ENCODE data around the gene SIK2. TPM values are rescaled to one million over a fixed set of nuclear protein-coding genes. Genes with fewer than 3 reads are reported as not detected.

Gene SIK2
- total and polyA plus RNA-seq, 2 donors from 2014 or later, result 6.4 to 40.1 TPM

DNA sequence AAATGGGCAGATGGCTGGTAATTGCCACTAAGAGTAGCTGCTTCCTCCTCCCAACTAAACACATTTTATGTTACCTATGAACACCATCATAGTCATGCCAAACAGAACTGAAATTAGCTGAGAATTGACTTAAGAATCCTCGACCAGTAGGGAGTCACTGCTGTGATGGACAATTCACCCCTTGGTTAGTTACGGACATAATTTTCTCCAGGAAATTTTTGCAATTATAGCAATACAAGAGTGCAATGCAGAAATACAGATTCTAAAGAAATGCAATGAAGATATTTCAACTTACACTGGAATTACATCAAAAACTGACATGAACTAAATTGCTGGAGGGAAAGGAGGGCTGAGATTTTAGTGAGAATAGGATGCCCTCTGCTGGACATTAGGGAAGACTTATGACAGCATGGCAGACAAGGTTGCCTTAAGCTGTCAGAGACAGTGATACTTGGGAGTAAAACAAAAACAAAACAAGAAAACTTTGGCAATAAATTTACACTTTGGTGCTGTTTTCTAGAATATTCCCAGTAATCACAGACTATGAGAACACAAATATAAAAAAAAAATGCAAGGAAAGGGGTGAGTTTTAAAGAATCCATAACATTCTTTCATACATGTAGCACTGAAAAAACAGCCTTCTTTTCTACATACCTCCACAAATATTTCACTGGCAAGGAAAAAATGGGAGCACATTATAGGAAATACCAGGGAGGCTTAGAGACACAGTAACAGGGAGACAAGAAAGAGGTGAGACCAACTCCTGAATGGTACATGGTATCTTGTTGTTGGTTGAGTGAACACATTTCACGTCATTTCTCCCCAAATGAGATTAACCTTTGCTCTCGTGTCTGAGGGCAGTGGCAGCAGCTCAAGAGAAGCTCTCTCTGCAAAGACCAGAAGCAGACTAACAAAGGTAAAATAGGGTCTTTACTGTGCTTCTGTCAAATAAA, 175.1 kb downstream of the SIK2 start:
- DNase-seq, result peak in 3 of 5 donors; percentile 11 to 89 (median 84)
- H3K27ac ChIP-seq (ENCODE audit: low read depth in 2 of 2, low read length in 2 of 2), result peak overlapping the region; percentile 54 to 68
- peak; percentile 82 for FAIRE-seq
- H3K4me1 ChIP-seq (ENCODE audit: control insufficient read depth in 2 of 3, insufficient read depth in 2 of 3, low read depth in 1 of 3, low read length in 3 of 3), result peaks cover 0 to 33% (median 5%) of the 10 kb centered on the region in 3 donors
- no peaks in the 10 kb centered on the region for H3K36me3 ChIP-seq (ENCODE audit: control insufficient read depth in 2 of 3, insufficient read depth in 3 of 3, low read length in 3 of 3)
- H3K4me3 ChIP-seq (ENCODE audit: low read length in 3 of 3), result no peak overlapping the region
- peak; percentile 83 for TF ChIP-seq CTCF (IDR thresholded peaks at IDR 0.05; ENCODE audit: borderline replicate concordance, extremely low read depth, insufficient read depth)
- no peaks in the 10 kb centered on the region for H3K27me3 ChIP-seq (ENCODE audit: control insufficient read depth, insufficient read depth, low read length)
- no peaks in the 10 kb centered on the region for H3K9me3 ChIP-seq (ENCODE audit: control insufficient read depth in 2 of 3, insufficient read depth in 1 of 3, low read length in 3 of 3)
- H3K9ac ChIP-seq (ENCODE audit: low read length in 3 of 3), result peak overlapping the region in 1 of 3 donors; percentile 23
- intact Hi-C loops (cut with DNase I), result loop anchor here (5.0 kb wide), 1 partner anchor 175 kb away; the partner anchor contains the start of gene SIK2

DNA sequence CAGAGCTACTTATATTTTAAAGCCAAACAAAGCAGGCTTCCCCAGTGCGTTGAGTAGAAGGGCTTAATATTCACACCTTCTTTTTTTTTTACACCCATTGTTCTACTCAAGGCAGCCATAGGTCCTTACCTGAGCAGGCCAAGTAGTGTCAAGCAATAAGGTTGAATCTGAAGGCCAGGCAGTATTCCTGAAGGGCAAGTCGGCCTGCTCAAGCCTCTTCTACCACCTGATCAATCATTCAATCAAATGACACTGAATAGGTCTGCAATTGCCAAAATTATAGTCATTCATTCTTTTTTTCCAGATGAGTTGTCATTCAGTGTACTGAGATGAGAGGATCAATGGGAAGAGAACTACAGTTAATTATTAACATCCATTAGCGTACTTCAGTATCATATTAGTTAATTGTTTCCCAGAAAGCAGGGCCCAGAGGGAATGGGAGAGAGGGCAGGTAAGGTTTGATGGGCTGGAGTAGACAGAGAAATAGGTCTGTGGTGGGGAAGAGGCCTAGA, 175.9 kb downstream of the SIK2 start:
- peak overlapping the region; percentile 43 to 68 for H3K27ac ChIP-seq (ENCODE audit: low read depth in 2 of 2, low read length in 2 of 2)
- no peaks in the 10 kb centered on the region for H3K36me3 ChIP-seq (ENCODE audit: control insufficient read depth in 2 of 3, insufficient read depth in 3 of 3, low read length in 3 of 3)
- intact Hi-C loops (cut with DNase I), result loop anchor here (5.0 kb wide), 1 partner anchor 176 kb away; the partner anchor contains the start of gene SIK2
- no peaks in the 10 kb centered on the region for H3K27me3 ChIP-seq (ENCODE audit: control insufficient read depth, insufficient read depth, low read length)
- H3K9ac ChIP-seq (ENCODE audit: low read length in 3 of 3), result peak overlapping the region in 1 of 3 donors; percentile 23
- DNase-seq (peak in 1 of 5 donors; percentile 16), FAIRE-seq (no peak)
- TF ChIP-seq CTCF (IDR thresholded peaks at IDR 0.05; ENCODE audit: borderline replicate concordance, extremely low read depth, insufficient read depth), result no peak
- no peaks in the 10 kb centered on the region for H3K9me3 ChIP-seq (ENCODE audit: control insufficient read depth in 2 of 3, insufficient read depth in 1 of 3, low read length in 3 of 3)
- H3K4me1 ChIP-seq (ENCODE audit: control insufficient read depth in 2 of 3, insufficient read depth in 2 of 3, low read depth in 1 of 3, low read length in 3 of 3), result peaks cover 0 to 33% (median 5%) of the 10 kb centered on the region in 3 donors
- no peak overlapping the region for H3K4me3 ChIP-seq (ENCODE audit: low read length in 3 of 3)

- no peak overlapping the region for H3K9ac ChIP-seq (ENCODE audit: low read length in 3 of 3)
- H3K9me3 ChIP-seq (ENCODE audit: control insufficient read depth in 2 of 3, insufficient read depth in 1 of 3, low read length in 3 of 3), result no peaks in the 10 kb centered on the region
- no peak overlapping the region for H3K27ac ChIP-seq (ENCODE audit: low read depth in 2 of 2, low read length in 2 of 2)
- FAIRE-seq (no peak), DNase-seq (no peak)
- H3K36me3 ChIP-seq (ENCODE audit: control insufficient read depth in 2 of 3, insufficient read depth in 3 of 3, low read length in 3 of 3), result no peaks in the 10 kb centered on the region
- intact Hi-C loops (cut with DNase I), result loop anchor here (5.0 kb wide), 1 partner anchor 177 kb away; the partner anchor contains the start of gene SIK2
- H3K4me3 ChIP-seq (ENCODE audit: low read length in 3 of 3), result no peak overlapping the region
- TF ChIP-seq CTCF (IDR thresholded peaks at IDR 0.05; ENCODE audit: borderline replicate concordance, extremely low read depth, insufficient read depth), result no peak
- H3K4me1 ChIP-seq (ENCODE audit: control insufficient read depth in 2 of 3, insufficient read depth in 2 of 3, low read depth in 1 of 3, low read length in 3 of 3), result peaks cover 0 to 33% (median 5%) of the 10 kb centered on the region in 3 donors
- no peaks in the 10 kb centered on the region for H3K27me3 ChIP-seq (ENCODE audit: control insufficient read depth, insufficient read depth, low read length)
Observed at GRCh38 chr11:111779118-111779517, 176.9 kb downstream of the SIK2 start.

Other genes with a start within 250 kb of the SIK2 start
- gene POU2AF1, start 223.2 kb upstream of the SIK2 start, total RNA-seq, result 18.5 TPM
- gene POU2AF1, start 223.2 kb upstream of the SIK2 start, polyA plus RNA-seq (ENCODE audit: insufficient read depth, low read depth, low replicate concordance), result 0.95 TPM
- not detected for gene BTG4, start 90.1 kb upstream of the SIK2 start, total RNA-seq
- gene BTG4, start 90.1 kb upstream of the SIK2 start, polyA plus RNA-seq (ENCODE audit: insufficient read depth, low read depth, low replicate concordance), result not detected
- gene HOATZ, start 87.7 kb upstream of the SIK2 start, total RNA-seq, result not detected
- not detected for gene HOATZ, start 87.7 kb upstream of the SIK2 start, polyA plus RNA-seq (ENCODE audit: insufficient read depth, low read depth, low replicate concordance)
- gene LAYN, start 61.7 kb upstream of the SIK2 start, total RNA-seq, result 7.6 TPM
- gene LAYN, start 61.7 kb upstream of the SIK2 start, polyA plus RNA-seq (ENCODE audit: insufficient read depth, low read depth, low replicate concordance), result 4.8 TPM
- 35.5 TPM for gene PPP2R1B, start 163.9 kb downstream of the SIK2 start, total RNA-seq
- 11.7 TPM for gene PPP2R1B, start 163.9 kb downstream of the SIK2 start, polyA plus RNA-seq (ENCODE audit: insufficient read depth, low read depth, low replicate concordance)

Data from kidney (tissue), 14 donors.